ENCODE measurements around the gene MSI1.

The MSI1 gene

DNA sequence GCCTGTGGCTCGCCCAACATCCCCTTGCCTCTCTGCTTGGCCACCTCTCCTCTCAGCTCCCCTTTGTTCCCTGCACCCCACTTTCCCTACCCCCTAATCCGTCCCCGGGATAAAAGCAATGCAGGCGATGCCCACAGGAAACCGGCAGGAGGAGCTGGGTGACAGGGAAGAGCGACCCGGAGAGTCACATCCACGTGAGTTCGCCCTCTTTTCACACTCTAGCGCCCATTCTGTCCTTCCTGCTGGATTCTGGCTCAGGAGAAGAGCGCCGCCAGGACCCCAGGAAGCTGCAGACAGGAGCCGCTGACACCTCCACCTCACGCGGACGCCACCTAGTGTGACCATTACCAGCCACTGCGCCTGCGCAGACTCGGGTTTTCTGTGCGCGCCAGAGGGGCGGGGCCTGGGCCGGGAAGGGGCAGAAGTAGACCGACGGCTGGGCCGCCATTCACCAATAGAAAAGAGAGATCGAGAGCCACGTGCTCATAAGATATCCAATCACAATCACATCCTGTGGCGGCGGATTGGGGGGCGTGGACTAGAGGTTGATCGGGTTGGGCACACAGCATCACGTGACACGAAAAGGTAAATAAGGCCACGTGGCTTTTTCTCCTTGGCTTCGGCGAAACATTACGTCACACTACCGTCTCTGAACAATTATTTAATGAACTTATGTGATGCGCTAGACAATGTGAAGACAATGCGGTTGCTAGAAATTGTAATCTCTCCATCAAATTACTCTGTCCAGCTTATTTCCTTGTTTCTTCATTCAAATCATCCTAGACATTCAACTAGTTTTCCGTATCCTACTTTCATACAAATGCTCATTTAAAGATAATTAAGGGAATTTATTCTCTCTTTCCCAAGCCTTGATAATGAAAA lies 51.5 kb downstream of the MSI1 start:
- DNase-seq: peak; percentile 97

DNA sequence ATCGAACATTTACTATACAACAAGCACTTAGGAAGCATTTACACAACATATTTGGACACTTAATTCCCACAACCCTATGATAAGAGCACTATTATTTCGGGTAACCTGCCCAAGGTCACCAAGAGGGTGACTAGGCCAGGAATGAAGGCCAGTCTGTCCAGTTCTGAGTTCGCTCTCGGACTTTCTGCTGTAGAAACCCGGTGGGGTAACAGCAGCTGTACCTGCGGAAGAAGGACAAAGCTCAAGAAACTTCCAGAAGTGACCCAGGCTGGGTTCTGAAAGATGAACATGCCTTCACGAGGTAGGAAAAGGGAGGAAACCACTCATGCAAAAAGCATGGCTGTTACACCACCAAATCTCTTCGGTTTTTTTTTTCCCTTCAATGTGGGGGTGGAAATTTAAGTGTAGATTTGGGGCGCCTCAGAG lies 52.2 kb downstream of the MSI1 start:
- no peak for DNase-seq

GRCh38 chr12:120314220-120314619 lies 54.7 kb downstream of the MSI1 start:
- no peak for DNase-seq

DNA sequence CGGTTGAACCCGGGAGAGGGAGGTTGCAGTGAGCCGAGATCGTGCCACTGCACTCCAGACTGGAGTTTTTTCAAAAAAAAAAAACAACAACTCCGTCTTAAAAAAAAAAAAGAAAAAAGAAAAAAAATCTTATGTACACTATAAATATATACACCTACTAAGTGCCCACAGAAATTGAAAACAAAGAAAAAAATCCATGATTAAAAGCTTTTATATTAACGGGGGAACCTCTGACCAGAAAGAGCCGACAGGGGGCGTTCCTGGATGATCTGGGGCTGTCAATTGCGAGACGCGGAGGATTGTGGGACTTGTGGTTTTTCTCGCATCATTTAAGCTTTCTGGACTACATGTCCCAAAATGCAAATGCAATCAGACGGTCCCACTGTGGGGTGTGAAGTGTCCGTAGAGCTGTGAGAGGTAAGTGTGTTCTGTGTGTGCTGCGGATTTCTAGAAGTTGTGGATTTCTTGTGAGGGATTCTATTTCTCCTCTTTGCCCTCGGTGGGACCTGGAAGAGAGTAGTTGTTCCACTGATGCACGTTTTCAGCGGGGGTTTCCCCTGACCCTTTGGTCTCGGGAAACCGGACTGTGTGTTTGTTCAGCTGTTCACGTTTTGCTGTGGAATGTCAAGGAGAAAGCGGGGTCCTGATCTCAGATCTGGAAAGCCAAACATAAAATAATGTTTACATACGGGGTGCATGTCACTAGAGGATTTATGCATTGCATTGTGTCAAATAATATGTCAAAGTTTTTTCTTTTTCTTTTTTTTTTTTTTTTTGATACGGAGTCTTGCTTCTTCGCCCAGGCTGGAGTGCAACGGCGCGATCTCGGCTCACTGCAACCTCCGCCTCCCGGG lies 66.8 kb downstream of the MSI1 start, which contains the start of gene SIRT4:
SIRT4 (plus strand) TSS at position 360 of the 854 bp plus-strand sequence. CDS start 1,241 bp downstream, outside the sequence.
- peak; percentile 80 for DNase-seq

DNA sequence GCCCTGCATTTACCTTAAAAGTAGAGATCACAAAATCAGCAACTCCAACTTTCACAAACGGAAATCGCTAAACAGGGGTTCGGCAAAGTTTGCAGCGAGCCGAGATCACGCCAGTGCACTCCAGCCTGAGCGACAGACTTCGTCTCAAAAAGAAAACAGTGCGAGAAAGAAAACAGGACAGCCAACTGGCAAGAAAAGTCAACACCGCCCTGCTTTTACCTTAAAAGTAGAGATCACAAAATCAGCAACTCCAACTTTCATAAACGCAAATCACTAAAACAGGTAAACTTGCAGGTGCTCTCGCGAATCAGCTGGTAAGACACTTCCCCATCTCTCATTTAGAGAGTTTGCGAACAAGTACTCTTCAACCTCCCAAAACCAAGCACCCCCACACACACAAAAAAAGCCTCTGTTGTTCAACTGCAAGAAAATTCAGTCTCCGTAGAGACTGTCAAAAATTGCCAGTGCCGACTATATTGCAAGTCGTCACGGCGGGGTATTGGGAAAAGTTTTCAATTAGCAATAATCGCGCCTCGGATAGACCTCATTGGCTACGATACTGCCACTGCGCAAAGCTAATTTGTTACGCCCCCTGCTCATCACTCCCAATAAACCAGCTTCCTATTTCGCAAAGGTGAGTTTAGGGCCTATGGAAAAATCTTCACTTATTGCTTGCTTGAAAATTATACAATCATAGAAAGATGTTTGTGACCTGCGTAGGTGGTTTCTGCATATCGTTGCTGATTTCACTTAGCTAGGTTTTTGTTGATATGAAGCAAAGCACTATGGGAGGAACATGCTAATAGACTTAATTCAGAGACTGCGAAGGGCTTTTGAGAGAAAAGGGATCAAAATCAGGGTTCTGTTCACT lies 76.1 kb downstream of the MSI1 start, which contains the start of gene RNU4-1:
RNU4-1 (minus strand) TSS at position 577 of the 871 bp plus-strand sequence.
- DNase-seq: peak; percentile 88

- no peak for DNase-seq
Measured at GRCh38 chr12:120292411-120292660, 76.6 kb downstream of the MSI1 start.
